ENCODE results near the gene NUF2.
"Not testable (repeated sequence)": the region's sequence is repeated elsewhere in the genome, so short reads cannot be mapped to it uniquely, and the experiment has no call there.

The NUF2 gene

GRCh38 chr1:163357378-163357777, 35.6 kb downstream of the NUF2 start:
- H3K36me3 Mint-ChIP-seq (ENCODE audit: low read depth) = peaks cover under 1% of the 10 kb centered on the region
- DNase-seq = no peak
- H3K4me3 Mint-ChIP-seq = no peak overlapping the region
- no peaks in the 10 kb centered on the region for H3K9me3 Mint-ChIP-seq
- H3K27ac Mint-ChIP-seq = no peak overlapping the region
- H3K4me1 Mint-ChIP-seq = no peaks in the 10 kb centered on the region
- TF ChIP-seq CTCF (IDR thresholded peaks at IDR 0.05) = no peak
- H3K27me3 Mint-ChIP-seq (ENCODE audit: low read depth, poor library complexity) = no peaks in the 10 kb centered on the region

- not testable (repeated sequence) for H3K9me3 Mint-ChIP-seq; DNase-seq; H3K4me3 Mint-ChIP-seq; H3K4me1 Mint-ChIP-seq; H3K36me3 Mint-ChIP-seq (ENCODE audit: low read depth); H3K27me3 Mint-ChIP-seq (ENCODE audit: low read depth, poor library complexity); H3K27ac Mint-ChIP-seq
Measured at GRCh38 chr1:163358172-163358571, 36.4 kb downstream of the NUF2 start.

- Mint-ChIP-seq H3K4me1 (no peaks in the 10 kb centered on the region), H3K27me3 (ENCODE audit: low read depth, poor library complexity) (peaks cover 7% of the 10 kb centered on the region), H3K27ac (no peak overlapping the region), H3K36me3 (ENCODE audit: low read depth) (no peaks in the 10 kb centered on the region), H3K4me3 (no peak overlapping the region), H3K9me3 (no peaks in the 10 kb centered on the region)
- DNase-seq = peak; percentile 18
- peak; percentile 57 for TF ChIP-seq CTCF (IDR thresholded peaks at IDR 0.05)
Measured at GRCh38 chr1:163361123-163361934, 39.6 kb downstream of the NUF2 start.

DNA sequence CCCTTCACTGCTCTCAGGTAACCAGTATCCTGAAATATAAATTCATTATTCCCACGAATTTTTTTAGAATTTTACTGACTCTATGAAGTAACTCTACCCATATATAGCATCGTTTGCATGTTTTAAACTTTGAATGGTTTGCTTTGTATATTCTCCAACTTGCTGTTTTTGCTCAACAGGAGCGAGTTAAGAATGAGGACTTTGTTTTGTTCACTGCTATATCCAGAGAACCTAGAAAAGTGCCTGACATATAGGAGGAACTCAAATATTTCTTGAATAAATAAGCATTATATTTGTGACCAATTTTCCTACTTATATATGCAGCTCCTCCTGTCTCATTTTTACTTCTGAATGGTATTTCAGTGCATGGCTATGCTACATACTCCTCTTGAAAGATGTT, 43.4 kb downstream of the NUF2 start:
- no peaks in the 10 kb centered on the region for H3K4me1 Mint-ChIP-seq
- H3K9me3 Mint-ChIP-seq = no peaks in the 10 kb centered on the region
- no peaks in the 10 kb centered on the region for H3K36me3 Mint-ChIP-seq (ENCODE audit: low read depth)
- DNase-seq = no peak
- TF ChIP-seq CTCF (IDR thresholded peaks at IDR 0.05) = no peak
- H3K27ac Mint-ChIP-seq = no peak overlapping the region
- H3K4me3 Mint-ChIP-seq = no peak overlapping the region
- peaks cover 9% of the 10 kb centered on the region for H3K27me3 Mint-ChIP-seq (ENCODE audit: low read depth, poor library complexity)

- H3K27ac Mint-ChIP-seq = no peak overlapping the region
- H3K4me1 Mint-ChIP-seq = no peaks in the 10 kb centered on the region
Measured at GRCh38 chr1:163366555-163366954, 44.8 kb downstream of the NUF2 start.

DNA sequence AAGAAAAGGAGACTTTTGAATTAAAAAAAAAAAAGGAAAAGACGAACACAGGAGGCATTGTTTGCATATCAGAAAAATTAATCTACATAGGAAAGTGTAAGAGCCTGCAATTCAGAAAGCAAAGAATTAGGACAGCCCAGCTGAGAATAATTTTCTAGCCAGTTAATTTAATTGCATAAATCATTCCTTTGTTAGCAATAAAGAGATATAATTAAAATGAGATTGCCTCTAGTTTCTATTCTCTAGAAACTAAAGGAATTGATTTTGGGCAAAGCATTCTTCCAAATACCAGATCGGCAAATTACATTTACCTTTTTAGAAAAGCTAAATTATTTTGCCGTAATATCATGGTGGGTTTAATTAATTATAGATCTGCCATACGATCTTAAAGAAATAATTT, 46.0 kb downstream of the NUF2 start:
- Mint-ChIP-seq H3K4me3 (no peak overlapping the region), H3K9me3 (no peaks in the 10 kb centered on the region), H3K27ac (no peak overlapping the region), H3K4me1 (no peaks in the 10 kb centered on the region), H3K36me3 (ENCODE audit: low read depth) (no peaks in the 10 kb centered on the region), H3K27me3 (ENCODE audit: low read depth, poor library complexity) (peaks cover 9% of the 10 kb centered on the region)
- no peak for DNase-seq
- TF ChIP-seq CTCF (IDR thresholded peaks at IDR 0.05) = no peak

More at GRCh38 chr1:163366555-163366954, 44.8 kb downstream of the NUF2 start:
- no peak for TF ChIP-seq CTCF (IDR thresholded peaks at IDR 0.05)
- Mint-ChIP-seq H3K36me3 (ENCODE audit: low read depth) (no peaks in the 10 kb centered on the region), H3K27me3 (ENCODE audit: low read depth, poor library complexity) (peaks cover 9% of the 10 kb centered on the region), H3K4me3 (no peak overlapping the region), H3K9me3 (no peaks in the 10 kb centered on the region)
- DNase-seq = no peak

Measured in nephron progenitor cell (in vitro differentiated cells).